IMR-90 (cell line): ENCODE results near the gene CROCC2.

ENCODE experiments used
- CHD1 ChIP-seq: IDR thresholded peaks from 2 replicates; pipeline ENCODE4 v1.6.1; 2012; ENCODE audit warnings: low read depth, low read length, improper control_type of control experiment
- POLR2A ChIP-seq: IDR thresholded peaks from 2 replicates; pipeline ENCODE4 v1.6.1; 2012; ENCODE audit warnings: mild to moderate bottlenecking, low read depth, low read length
- TF ChIP-seq, protein P1 (sequence below): conservative IDR thresholded peaks from 2 replicates; pipeline ENCODE4 v1.5.1; 2012; ENCODE audit warnings: mild to moderate bottlenecking, low read depth, low read length, improper control_type of control experiment
- TF ChIP-seq, protein P2 (sequence below): fragments of 150-350 bp; IDR thresholded peaks from 2 replicates; pipeline ENCODE4 v1.6.1; 2017; ENCODE audit warnings: mild to moderate bottlenecking, antibody characterized with exemption, low read length, low read depth

GRCh38 chr2:240861547-240861946 is 44.6 kb upstream of the CROCC2 start:
- TF ChIP-seq CHD1 = no peak
- TF ChIP-seq, protein P1, sequence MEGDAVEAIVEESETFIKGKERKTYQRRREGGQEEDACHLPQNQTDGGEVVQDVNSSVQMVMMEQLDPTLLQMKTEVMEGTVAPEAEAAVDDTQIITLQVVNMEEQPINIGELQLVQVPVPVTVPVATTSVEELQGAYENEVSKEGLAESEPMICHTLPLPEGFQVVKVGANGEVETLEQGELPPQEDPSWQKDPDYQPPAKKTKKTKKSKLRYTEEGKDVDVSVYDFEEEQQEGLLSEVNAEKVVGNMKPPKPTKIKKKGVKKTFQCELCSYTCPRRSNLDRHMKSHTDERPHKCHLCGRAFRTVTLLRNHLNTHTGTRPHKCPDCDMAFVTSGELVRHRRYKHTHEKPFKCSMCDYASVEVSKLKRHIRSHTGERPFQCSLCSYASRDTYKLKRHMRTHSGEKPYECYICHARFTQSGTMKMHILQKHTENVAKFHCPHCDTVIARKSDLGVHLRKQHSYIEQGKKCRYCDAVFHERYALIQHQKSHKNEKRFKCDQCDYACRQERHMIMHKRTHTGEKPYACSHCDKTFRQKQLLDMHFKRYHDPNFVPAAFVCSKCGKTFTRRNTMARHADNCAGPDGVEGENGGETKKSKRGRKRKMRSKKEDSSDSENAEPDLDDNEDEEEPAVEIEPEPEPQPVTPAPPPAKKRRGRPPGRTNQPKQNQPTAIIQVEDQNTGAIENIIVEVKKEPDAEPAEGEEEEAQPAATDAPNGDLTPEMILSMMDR = no peak
- TF ChIP-seq, protein P2, sequence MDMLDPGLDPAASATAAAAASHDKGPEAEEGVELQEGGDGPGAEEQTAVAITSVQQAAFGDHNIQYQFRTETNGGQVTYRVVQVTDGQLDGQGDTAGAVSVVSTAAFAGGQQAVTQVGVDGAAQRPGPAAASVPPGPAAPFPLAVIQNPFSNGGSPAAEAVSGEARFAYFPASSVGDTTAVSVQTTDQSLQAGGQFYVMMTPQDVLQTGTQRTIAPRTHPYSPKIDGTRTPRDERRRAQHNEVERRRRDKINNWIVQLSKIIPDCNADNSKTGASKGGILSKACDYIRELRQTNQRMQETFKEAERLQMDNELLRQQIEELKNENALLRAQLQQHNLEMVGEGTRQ = no peak
- TF ChIP-seq POLR2A = no peak
